Stimulated activated CD4-positive, alpha-beta T cell treated with anti-CD3 and anti-CD28 coated beads, Interleukin-12 subunit alpha, Interleukin-12 subunit beta, amount 100 ng/mL, for 24 hours (primary cell): ENCODE results near the gene EYS.
"Not testable (repeated sequence)": the region's sequence is repeated elsewhere in the genome, so short reads cannot be mapped to it uniquely, and the experiment has no call there.

Source experiments
- DNase-seq, 2 experiments: peaks; one replicate each; pipeline ENCODE4 v3.0.0-alpha.2; 2020; ENCODE audit warnings: low read depth in 2 of 2

The EYS gene

GRCh38 chr6:63795006-63795405 is 1912.0 kb downstream of the EYS start:
- DNase-seq: no peak

GRCh38 chr6:63793465-63794137 is 1913.4 kb downstream of the EYS start:
- no peak for DNase-seq

DNA sequence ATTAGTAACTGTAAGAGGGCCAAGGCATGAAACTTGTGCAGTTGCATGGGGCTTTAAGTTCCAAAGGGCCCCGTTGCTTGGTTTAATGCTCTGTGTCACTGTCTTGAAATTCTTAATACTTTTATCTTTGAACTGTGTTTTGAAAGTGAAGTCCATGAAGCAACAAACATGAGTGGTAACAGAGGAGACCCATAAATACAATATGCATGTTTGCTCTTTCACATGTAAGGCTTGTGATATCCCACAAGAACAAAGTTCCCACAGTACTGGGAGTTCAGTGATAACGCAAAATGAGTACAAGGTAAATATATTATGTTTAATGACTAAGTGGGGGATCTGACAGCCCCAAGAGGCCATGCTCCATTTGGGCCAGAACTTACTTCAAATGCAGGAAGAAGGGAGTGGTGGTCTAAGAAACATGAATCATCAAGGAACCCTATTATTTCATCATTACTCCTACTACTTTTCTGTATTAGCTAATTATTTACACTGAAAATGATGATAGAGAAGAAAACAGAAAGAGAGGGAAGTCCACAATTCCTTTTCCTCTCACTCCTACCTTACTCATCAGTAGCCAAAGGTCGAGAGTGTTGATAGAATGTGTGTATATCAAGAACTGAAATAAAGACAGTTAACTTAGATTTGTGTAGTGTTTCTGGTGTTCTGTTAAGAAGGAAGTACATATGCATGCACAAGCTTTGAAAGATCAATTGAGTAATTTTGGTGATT is 1914.1 kb downstream of the EYS start:
- no peak for DNase-seq

DNA sequence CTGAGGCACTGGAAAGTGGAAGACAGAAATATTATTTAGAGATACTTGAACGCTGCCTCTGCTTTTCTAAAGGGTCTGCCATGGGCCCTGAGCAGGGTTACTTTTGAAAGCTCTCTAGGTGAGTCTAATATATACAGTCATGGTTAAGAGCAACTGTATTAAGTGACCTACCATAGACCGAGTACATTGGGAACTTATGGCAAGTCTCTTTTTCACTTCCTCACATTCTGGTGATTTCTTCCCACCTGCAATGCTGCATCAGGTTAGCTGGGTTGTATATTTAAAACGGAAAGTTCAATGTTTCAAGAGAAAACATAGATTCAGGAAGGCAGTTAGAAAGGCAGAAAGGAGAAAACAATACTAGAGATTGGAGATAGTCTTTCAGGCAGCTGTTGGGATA is 1916.7 kb downstream of the EYS start:
- no peak for DNase-seq

GRCh38 chr6:63789699-63790098 is 1917.3 kb downstream of the EYS start:
- no peak for DNase-seq

GRCh38 chr6:63788569-63788968 is 1918.5 kb downstream of the EYS start:
- DNase-seq: no peak

GRCh38 chr6:63787021-63787420 is 1920.0 kb downstream of the EYS start:
- DNase-seq: no peak

GRCh38 chr6:63785006-63785405 is 1922.0 kb downstream of the EYS start:
- DNase-seq: no peak

DNA sequence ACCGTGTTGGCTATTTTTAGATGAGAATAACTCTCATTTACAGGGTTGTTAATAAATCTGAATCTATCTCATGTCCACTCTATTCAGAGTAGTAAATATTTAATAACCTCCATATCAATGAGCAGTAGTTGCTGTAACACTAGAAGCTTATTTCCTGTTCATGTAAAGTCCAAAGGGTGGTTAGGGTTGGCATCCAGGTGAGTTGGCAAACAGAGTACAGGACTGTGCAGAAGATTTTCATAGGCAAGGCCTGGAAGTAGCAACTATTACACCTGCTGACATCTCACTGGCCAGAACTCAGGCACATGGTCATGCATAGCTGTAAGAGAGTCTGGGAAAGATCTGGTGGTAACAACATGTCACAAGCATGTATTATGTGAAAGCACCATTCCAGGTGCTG is 1923.9 kb downstream of the EYS start:
- no peak for DNase-seq

- DNase-seq: no peak
Observed at GRCh38 chr6:63774961-63775360, 1932.1 kb downstream of the EYS start.

- no peak for DNase-seq
Observed at GRCh38 chr6:63773200-63773599, 1933.8 kb downstream of the EYS start.

- DNase-seq: no peak
Observed at GRCh38 chr6:63765828-63766227, 1941.2 kb downstream of the EYS start.

- DNase-seq: no peak
Observed at GRCh38 chr6:63764318-63764916, 1942.6 kb downstream of the EYS start.

GRCh38 chr6:63760199-63760598 is 1946.8 kb downstream of the EYS start:
- DNase-seq: no peak

DNA sequence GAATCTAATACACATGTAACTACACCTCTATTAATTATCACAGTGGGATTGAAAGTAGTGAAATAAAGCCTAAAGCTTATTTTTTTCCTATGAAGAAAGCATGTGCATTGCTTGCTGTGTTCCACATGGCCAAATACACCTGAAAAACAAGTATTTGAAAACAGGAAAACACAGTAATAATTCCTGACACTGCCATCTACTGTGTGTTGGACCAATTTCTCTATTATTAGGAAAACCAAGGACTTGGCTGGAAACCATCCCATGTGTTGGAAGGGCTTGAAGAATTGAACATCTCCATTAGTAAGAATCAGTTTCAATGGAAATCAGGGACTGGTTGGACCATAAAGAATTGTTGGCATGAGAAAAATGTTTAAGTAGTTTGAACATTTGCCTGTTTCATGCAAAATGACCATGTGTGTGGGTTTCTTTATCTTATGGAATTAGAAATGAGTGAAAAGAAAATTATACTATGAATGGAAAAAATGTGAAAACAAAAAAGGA is 1947.4 kb downstream of the EYS start:
- DNase-seq: no peak

DNA sequence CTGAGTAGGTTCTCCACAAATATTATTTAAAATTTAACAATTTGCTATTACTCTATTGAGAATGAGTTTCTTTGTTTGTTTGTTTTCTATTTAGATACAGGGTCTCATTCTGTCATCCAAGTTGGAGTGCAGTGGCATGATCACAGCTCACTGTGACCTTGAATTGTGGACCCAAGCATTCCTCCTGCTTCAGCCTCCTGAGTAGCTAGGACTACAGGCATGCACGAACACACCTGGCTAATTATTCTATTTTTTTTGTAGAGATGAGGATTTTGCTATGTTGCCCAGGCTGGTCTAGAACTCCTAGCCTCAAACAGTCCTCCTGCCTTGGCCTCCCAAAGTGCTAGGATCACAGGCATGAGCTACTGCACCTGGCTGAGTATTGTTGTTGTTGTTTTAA is 1949.2 kb downstream of the EYS start:
- no peak for DNase-seq

GRCh38 chr6:63757275-63757674 is 1949.8 kb downstream of the EYS start:
- not testable (repeated sequence) for DNase-seq

GRCh38 chr6:63750400-63750799 is 1956.6 kb downstream of the EYS start:
- DNase-seq: no peak

- no peak for DNase-seq
Observed at GRCh38 chr6:63745784-63746183, 1961.2 kb downstream of the EYS start.

DNA sequence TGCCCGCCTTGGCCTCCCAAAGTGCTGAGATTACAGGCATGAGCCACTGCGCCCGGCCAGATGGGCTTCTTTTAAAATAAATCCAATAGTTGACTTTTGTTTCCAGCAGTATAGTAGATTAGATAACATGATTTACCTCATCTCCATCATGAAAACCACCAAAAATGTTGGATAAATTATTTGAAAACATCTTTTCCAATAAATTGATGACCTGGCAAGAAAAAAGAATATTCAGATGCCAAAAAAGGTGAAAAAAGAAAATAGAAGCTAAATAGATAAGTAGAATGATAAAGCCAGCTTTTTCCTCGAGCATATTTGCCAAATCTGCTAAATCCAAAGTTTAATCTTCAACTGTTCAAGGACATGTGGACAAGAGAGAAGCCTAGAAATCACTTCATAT is 1962.2 kb downstream of the EYS start:
- DNase-seq: no peak

DNA sequence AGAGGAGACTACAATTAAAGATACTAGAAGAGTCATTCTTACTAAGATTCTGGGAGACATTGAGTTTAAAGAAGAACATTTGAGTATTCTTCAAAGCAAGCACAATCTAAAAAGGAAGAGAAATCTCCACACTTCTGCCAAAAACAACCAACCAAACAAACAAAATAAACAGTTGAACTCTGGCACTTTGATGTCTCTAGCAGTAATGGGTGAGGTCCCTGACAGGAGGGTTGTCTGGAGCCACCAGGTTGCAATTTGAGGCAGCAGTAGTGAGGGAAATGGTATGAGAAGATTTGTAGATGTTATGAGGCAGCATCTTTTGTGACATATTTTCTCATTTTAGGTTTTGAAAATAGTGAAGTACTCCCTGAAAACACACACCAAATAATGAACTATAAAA is 1963.3 kb downstream of the EYS start:
- no peak for DNase-seq

DNA sequence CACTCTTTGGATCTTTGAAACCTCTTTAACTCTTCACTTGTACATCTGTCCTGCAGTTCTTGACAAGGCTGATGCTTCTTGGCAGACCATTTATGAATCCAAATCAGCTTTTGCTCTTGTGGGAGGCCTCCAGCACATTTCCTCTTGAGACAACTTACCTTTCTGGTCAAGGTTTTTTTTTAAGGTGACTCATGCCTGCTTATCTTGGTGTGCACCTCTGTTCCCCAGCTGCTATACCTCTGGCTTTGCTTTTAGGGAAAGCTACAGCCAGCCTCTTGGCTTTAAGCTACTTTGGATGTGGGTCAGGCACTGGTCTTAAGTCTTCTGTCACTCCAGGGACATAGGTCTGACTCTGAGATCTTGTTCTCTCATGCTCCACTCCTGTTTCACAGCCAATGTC is 1965.0 kb downstream of the EYS start:
- no peak for DNase-seq

DNA sequence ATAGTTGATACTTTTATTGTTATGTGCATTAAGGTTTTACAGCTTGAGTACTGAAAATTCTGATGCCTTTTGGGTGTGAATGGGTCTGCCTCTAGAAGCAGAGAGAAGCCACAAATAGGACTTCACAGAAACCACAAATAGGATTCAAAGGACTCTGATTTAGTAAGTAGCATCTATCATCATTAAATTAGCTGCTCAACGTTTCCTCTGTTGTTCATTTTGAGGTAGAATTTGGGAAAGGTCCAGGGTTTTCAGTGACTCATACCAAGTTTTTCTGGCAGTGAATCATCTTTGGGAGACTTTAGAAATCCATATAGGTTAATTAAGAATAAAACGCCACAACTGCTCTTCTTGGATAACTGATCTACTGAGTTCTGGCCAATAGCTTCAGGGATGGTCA is 1966.3 kb downstream of the EYS start:
- DNase-seq: no peak
